GM21717 (cell line): ENCODE measurements around the gene TRPC3.

Experiments used
- ATAC-seq: cut with Tn5 transposase; IDR thresholded peaks from one replicate; pipeline ENCODE4 v1.9.1; 2021; ENCODE audit warnings: mild to moderate bottlenecking, moderate library complexity; ENCODE audit not compliant: unreplicated experiment

TRPC3 gene

GRCh38 chr4:121951521-121952110, at the start of gene TRPC3:
TSS of gene TRPC3 (minus strand) at chr4:121952060. CDS start at chr4:121951680, 380 bp downstream.
- no peak for ATAC-seq

- ATAC-seq = no peak
Observed at GRCh38 chr4:122000849-122001248, 49.0 kb upstream of the TRPC3 start.

- no peak for ATAC-seq
Observed at GRCh38 chr4:121998024-121998423, 46.2 kb upstream of the TRPC3 start.

- ATAC-seq = no peak
Observed at GRCh38 chr4:121995790-121996537, 44.1 kb upstream of the TRPC3 start.

- no peak for ATAC-seq
Observed at GRCh38 chr4:121991968-121992367, 40.1 kb upstream of the TRPC3 start.

- ATAC-seq = no peak
Observed at GRCh38 chr4:121990489-121990888, 38.6 kb upstream of the TRPC3 start.

- ATAC-seq = no peak
Observed at GRCh38 chr4:121989715-121990114, 37.9 kb upstream of the TRPC3 start.

- no peak for ATAC-seq
Observed at GRCh38 chr4:121988950-121989349, 37.1 kb upstream of the TRPC3 start.

- ATAC-seq = no peak
Observed at GRCh38 chr4:121980643-121981042, 28.8 kb upstream of the TRPC3 start.

GRCh38 chr4:121978172-121978516, 26.3 kb upstream of the TRPC3 start:
- peak; percentile 41 for ATAC-seq

GRCh38 chr4:121977251-121978171, 25.7 kb upstream of the TRPC3 start:
- ATAC-seq = peak; percentile 98

GRCh38 chr4:121975784-121976183, 23.9 kb upstream of the TRPC3 start:
- ATAC-seq = no peak

GRCh38 chr4:121973816-121974215, 22.0 kb upstream of the TRPC3 start:
- ATAC-seq = no peak

GRCh38 chr4:121968859-121969258, 17.0 kb upstream of the TRPC3 start:
- ATAC-seq = no peak

- ATAC-seq = no peak
Observed at GRCh38 chr4:121964958-121965357, 13.1 kb upstream of the TRPC3 start.

GRCh38 chr4:121960818-121961217, 9.0 kb upstream of the TRPC3 start:
- ATAC-seq = no peak

GRCh38 chr4:121958777-121959176, 6.9 kb upstream of the TRPC3 start:
- ATAC-seq = no peak

- ATAC-seq = no peak
Observed at GRCh38 chr4:121957266-121957665, 5.4 kb upstream of the TRPC3 start.

- ATAC-seq = no peak
Observed at GRCh38 chr4:121953860-121954259, 2.0 kb upstream of the TRPC3 start.

- ATAC-seq = no peak
Observed at GRCh38 chr4:121952290-121952689, 430 bp upstream of the TRPC3 start.

- peak; percentile 35 for ATAC-seq
Observed at GRCh38 chr4:121950680-121951520, 960 bp downstream of the TRPC3 start.
